Measurements from ENCODE around the gene WSCD2. TPM values are rescaled to one million over a fixed set of nuclear protein-coding genes. Genes with fewer than 3 reads are reported as not detected.

WSCD2 gene
- total RNA-seq, 1 donor from 2014 or later: not detected

DNA sequence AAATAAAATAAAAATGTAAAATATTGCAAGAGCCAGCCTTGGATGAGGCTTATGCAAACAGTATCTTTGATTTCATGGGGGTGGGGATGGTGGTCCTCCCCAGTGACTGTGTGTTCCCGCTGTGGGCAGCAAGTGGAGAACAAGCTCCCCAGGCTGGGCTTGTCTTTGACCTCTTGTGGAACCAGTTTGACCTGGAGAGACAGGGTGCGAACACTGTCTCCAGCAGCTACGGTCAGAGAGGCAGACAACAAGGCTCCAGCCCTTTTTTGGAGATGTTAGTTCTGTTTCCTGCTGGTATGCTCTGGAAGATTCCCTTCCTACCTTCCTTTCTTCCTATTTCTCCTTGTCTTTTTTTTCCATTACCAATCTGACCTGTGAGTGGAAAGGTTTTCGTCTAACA lies 21.8 kb upstream of the WSCD2 start:
- H3K4me3 Mint-ChIP-seq (ENCODE audit: low read depth): no peak overlapping the region
- TF ChIP-seq, protein P1, sequence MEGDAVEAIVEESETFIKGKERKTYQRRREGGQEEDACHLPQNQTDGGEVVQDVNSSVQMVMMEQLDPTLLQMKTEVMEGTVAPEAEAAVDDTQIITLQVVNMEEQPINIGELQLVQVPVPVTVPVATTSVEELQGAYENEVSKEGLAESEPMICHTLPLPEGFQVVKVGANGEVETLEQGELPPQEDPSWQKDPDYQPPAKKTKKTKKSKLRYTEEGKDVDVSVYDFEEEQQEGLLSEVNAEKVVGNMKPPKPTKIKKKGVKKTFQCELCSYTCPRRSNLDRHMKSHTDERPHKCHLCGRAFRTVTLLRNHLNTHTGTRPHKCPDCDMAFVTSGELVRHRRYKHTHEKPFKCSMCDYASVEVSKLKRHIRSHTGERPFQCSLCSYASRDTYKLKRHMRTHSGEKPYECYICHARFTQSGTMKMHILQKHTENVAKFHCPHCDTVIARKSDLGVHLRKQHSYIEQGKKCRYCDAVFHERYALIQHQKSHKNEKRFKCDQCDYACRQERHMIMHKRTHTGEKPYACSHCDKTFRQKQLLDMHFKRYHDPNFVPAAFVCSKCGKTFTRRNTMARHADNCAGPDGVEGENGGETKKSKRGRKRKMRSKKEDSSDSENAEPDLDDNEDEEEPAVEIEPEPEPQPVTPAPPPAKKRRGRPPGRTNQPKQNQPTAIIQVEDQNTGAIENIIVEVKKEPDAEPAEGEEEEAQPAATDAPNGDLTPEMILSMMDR (IDR thresholded peaks at IDR 0.05; ENCODE audit: unreplicated experiment): no peak
- DNase-seq (ENCODE audit: low spot score, unreplicated experiment): no peak
- H3K4me1 Mint-ChIP-seq (ENCODE audit: low read depth): no peaks in the 10 kb centered on the region
- H3K27ac Mint-ChIP-seq: no peak overlapping the region
- H3K9me3 Mint-ChIP-seq (ENCODE audit: low read depth): no peaks in the 10 kb centered on the region
- H3K27me3 Mint-ChIP-seq: peaks cover 2% of the 10 kb centered on the region
- no peaks in the 10 kb centered on the region for H3K36me3 Mint-ChIP-seq (ENCODE audit: insufficient read depth)

DNA sequence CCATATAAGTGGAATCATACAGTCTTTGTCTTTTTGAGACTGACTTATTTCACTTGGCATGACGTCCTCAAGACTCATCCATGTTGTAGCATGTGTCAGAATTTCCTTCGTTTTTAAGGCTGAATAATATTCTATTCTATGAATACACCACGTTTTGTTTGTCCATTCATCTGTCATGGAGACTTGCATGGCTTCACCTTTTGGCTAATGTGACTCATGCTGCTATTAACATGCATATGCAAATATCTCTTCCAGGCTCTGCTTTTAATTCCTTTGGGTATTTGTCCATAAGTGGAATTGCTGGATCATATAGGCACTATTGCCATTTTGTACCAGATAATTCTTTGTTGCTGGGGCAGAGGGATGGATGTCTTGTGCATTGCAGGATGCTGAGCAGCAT lies 19.6 kb upstream of the WSCD2 start:
- H3K36me3 Mint-ChIP-seq (ENCODE audit: insufficient read depth): no peaks in the 10 kb centered on the region
- H3K27me3 Mint-ChIP-seq: peaks cover 8% of the 10 kb centered on the region
- TF ChIP-seq, protein P1 (IDR thresholded peaks at IDR 0.05; ENCODE audit: unreplicated experiment): no peak
- no peak for DNase-seq (ENCODE audit: low spot score, unreplicated experiment)
- H3K4me1 Mint-ChIP-seq (ENCODE audit: low read depth): peaks cover 2% of the 10 kb centered on the region
- no peak overlapping the region for H3K27ac Mint-ChIP-seq
- no peaks in the 10 kb centered on the region for H3K9me3 Mint-ChIP-seq (ENCODE audit: low read depth)
- no peak overlapping the region for H3K4me3 Mint-ChIP-seq (ENCODE audit: low read depth)

DNA sequence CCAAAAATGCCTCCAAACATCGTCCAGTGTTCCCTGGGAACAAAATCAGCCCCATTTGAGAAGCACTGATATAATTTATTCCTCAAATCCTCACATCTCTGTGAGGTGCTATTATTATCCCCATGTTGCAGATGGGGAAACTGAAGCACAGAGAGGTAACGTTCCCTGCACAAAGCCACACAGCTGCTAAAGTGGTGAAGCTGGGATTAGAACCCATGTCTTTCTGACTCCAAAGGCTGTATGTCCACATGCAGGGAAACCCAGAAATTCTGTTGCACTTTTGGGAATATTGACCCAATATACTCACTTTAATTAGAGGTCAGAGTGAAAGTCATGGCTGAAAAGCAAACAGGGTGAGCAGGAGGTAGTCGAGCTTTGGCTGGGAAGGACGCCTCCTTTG lies 19.1 kb upstream of the WSCD2 start:
- no peaks in the 10 kb centered on the region for H3K36me3 Mint-ChIP-seq (ENCODE audit: insufficient read depth)
- no peak overlapping the region for H3K27ac Mint-ChIP-seq
- H3K27me3 Mint-ChIP-seq: peaks cover 11% of the 10 kb centered on the region
- H3K4me1 Mint-ChIP-seq (ENCODE audit: low read depth): peaks cover 2% of the 10 kb centered on the region
- TF ChIP-seq, protein P1 (IDR thresholded peaks at IDR 0.05; ENCODE audit: unreplicated experiment): no peak
- DNase-seq (ENCODE audit: low spot score, unreplicated experiment): no peak
- no peak overlapping the region for H3K4me3 Mint-ChIP-seq (ENCODE audit: low read depth)
- H3K9me3 Mint-ChIP-seq (ENCODE audit: low read depth): no peaks in the 10 kb centered on the region

DNA sequence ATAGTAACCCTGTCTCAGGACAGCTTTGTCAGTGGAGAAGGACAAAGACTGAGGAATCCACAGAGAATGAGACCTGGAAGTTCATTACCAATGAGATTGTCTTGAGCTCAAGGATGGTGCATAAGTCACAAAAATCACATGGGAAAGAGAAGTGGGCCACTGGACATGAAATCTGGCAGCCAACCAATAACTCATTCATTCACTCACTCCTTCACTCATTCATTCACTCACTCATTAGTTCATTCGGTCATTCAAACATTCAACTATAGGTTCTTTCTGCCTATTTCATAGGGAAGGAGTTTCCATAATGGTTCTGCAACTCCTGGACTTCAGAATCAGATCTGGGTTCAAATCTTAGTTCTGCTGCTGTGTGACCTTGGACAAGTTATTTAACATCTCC lies 18.2 kb upstream of the WSCD2 start:
- DNase-seq (ENCODE audit: low spot score, unreplicated experiment): no peak
- Mint-ChIP-seq H3K4me3 (ENCODE audit: low read depth) (no peak overlapping the region), H3K4me1 (ENCODE audit: low read depth) (peaks cover 2% of the 10 kb centered on the region), H3K27me3 (peaks cover 16% of the 10 kb centered on the region), H3K27ac (no peak overlapping the region), H3K9me3 (ENCODE audit: low read depth) (no peaks in the 10 kb centered on the region), H3K36me3 (ENCODE audit: insufficient read depth) (no peaks in the 10 kb centered on the region)
- TF ChIP-seq, protein P1 (IDR thresholded peaks at IDR 0.05; ENCODE audit: unreplicated experiment): no peak

DNA sequence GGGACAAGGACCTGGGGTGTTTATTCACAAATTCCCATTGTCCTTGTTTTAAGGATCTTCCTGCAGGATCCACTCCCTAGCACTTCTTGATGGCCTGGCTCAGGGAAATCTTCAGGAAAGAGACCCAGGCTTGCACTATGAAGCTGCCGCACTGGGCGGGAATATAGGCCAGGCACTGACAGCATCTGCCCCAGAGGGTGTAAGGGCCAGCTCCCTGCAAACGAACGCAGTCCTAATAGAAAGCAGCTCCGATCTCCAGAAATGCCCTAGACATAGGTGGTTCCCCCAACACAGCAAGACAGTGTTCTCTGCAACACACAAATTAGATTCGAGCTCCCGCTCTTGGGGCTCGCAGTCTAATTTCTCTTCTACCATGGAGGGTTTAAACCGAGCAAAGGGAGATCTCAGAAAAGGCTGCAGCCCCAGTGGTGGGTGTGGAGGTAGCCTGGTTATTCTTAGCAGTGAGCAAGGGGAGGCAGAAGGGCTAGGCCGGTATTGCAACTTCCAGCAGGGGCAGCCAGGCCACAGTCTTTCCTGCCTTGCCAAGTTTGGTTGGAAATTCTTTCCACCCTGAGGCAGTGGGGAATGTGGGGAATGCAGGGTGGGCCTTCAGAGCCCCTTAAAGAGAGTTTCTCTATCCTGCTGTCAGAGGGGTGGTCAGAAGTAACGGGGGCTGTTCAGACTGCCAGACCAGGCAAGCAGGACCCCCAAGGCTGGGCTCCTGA lies 16.1 kb upstream of the WSCD2 start:
- TF ChIP-seq, protein P1 (IDR thresholded peaks at IDR 0.05; ENCODE audit: unreplicated experiment): no peak
- Mint-ChIP-seq H3K4me1 (ENCODE audit: low read depth) (peaks cover 2% of the 10 kb centered on the region), H3K27ac (no peak overlapping the region), H3K9me3 (ENCODE audit: low read depth) (no peaks in the 10 kb centered on the region), H3K27me3 (peaks cover 17% of the 10 kb centered on the region), H3K4me3 (ENCODE audit: low read depth) (no peak overlapping the region), H3K36me3 (ENCODE audit: insufficient read depth) (no peaks in the 10 kb centered on the region)
- no peak for DNase-seq (ENCODE audit: low spot score, unreplicated experiment)
